Renal cortical epithelial cell (primary cell): Measurements from ENCODE around the gene POMT2. TPM values are rescaled to one million over a fixed set of nuclear protein-coding genes. Genes with fewer than 3 reads are reported as not detected.
"Not testable (repeated sequence)": the region's sequence is repeated elsewhere in the genome, so short reads cannot be mapped to it uniquely, and the experiment has no call there.

Experiments
- DNase-seq: peaks from one replicate; pipeline ENCODE4 v3.0.0-alpha.2; 2011; ENCODE audit warnings: low read depth
- total RNA-seq: library from RNA; depleted of rRNA; stranded (reverse); fragments of >200 nt; gene quantifications from 2 replicates; pipeline ENCODE4 v1.2.3, GENCODE V29; 2014

The POMT2 gene
- total RNA-seq, 1 donor from 2014 or later = 26.4 TPM

DNA sequence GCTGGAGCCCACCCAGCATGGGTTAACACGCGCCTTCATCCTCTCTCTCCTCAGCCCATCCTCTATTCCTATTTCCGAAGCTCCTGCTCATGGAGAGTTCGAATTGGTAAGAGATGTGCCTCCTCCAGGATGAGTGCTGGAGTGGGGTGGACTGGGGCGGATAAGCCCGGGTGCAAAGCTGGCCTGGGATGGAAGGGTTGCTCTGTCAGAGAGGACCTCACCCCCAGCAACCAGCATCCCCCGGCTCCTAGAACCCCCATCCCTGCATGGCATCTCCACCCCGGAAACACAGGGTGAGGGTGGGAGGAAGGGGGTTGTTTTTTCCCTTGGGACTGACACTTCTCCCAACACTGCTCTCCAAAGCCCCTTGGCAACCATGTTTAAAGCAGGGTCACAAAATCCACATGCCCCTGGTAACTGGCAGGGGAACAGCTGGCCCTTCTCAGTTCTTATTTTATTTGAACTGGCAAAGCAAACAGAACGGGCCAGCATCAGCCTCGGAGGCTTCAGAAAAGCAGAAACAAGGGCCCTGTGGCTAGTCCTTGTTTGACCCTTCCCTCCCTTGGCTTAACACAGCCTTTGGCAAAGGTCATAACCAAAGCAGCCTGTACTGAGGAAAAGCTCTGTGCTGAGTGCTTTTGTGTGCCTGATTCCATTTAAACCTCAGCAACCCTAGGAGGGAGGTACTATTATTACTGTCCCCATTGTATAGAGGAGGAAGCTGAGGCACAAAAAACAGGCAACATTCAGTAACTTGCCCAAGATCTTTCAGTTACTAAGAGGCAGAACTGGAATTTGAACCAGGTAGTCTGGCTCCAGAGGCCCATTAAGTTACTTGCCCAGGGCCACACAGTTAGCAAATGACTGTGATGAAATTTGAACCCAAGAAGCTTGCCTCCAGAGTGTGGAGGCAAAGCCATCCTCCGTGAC, 4.4 kb upstream of the POMT2 start:
- no peak for DNase-seq

- no peak for DNase-seq
These were observed 3.6 kb upstream of the POMT2 start for GRCh38 chr14:77324289-77324688.

DNA sequence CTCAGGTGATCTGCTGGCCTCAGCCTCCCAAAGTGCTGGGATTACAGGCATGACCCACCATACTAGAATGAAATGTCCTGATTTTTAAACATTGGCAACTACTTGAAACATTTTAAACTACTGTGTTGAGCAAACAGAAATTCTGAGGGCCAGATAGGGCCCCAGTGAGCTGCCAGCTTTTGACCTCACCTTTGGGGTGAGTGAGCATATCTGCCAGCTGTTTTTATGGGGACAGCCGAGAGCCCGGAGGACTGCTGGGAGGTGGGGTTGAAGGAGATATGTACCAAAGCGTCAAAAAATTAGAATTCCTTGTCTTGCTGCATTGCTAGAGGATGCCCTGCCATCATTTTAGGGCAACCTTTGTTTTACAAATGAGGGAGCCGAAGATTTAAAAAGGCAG, 2.9 kb upstream of the POMT2 start:
- DNase-seq = no peak

GRCh38 chr14:77322951-77323350, 2.3 kb upstream of the POMT2 start:
- no peak for DNase-seq

DNA sequence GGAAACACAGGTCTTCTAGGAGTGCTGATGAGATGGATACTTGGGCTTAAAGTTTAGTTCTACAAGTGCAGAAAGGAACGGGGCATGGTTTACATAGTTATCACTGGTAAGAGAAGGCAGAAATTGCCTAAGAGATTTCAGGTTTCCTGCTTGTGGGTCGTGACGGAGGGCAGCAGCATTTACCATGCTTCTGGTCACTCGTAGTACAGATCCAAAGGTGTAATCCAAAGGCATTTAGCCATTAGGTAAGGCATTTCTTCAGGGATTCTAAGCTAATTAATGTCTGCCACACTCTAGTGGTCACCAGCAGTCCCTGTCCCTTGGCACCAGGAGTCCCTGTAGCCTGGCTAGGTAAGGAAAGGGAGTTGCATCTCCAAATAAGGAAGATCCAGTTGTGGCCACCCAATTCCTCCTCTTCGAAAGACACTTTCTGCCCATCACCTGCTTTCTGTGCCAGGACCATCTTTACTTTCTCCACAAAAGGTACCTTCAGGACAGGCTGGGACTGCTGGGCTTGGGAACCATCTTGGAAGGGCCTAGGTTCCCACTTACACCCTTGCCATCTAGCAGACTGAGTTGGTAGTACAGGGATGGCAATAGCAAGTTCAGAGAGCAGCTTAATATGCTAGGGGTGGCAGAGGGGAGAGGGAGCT, 1.7 kb upstream of the POMT2 start:
- no peak for DNase-seq

- peak; percentile 51 for DNase-seq
These were observed 1.3 kb downstream of the POMT2 start for GRCh38 chr14:77319422-77319821.

GRCh38 chr14:77318756-77319155, 1.9 kb downstream of the POMT2 start:
- not testable (repeated sequence) for DNase-seq

DNA sequence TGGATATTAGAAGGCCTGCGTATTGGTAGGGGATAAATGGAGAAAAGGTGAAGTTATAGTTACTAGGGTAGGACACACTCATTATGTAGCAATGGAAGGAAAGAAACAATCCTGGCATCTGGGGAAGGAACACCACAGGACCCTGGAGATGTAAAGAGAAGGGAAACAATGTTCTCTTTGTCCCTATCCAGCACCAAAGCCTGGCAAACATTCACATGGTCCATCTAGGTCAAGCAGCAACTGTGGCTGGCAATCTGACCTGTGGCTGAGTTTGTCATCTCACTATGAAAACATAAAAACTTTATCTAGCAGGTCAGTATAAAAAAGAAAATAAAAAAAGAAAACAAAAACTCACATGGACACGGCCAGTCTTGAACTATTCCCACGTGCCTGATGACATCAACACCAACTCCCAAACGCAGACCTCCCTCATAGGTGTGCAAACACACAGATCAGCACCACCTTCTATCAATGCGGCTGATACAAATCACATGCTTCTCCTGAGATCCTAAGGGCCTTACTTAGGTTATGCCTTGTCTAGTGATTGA, 2.6 kb downstream of the POMT2 start:
- DNase-seq = no peak

GRCh38 chr14:77316872-77317301, 3.8 kb downstream of the POMT2 start:
- DNase-seq = peak; percentile 45

GRCh38 chr14:77316195-77316505, 4.5 kb downstream of the POMT2 start:
- DNase-seq = no peak

GRCh38 chr14:77314539-77315457, 5.9 kb downstream of the POMT2 start:
- no peak for DNase-seq

GRCh38 chr14:77314043-77314442, 6.6 kb downstream of the POMT2 start:
- DNase-seq = peak; percentile 96

- DNase-seq = no peak
These were observed 7.3 kb downstream of the POMT2 start for GRCh38 chr14:77313371-77313770.

DNA sequence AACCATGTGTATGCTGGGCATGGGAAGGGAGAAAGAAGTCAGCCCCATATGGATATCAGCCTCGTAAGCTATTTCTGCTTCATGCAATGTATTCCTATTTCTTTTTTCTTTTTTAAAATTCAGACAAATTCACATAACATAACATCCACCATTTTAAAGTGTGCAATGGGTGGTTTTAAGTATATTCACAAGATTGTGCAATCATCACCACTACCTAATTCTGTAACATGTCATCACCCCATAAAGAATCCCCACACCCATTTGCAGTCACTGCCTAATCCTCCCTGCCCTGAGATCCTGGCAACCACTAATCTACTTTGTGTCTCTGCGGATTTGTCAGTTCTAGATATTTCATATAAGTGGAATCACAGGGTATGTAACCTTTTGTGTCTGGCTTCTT, 9.5 kb downstream of the POMT2 start:
- no peak for DNase-seq

- DNase-seq = no peak
These were observed 10.7 kb downstream of the POMT2 start for GRCh38 chr14:77310026-77310425.

DNA sequence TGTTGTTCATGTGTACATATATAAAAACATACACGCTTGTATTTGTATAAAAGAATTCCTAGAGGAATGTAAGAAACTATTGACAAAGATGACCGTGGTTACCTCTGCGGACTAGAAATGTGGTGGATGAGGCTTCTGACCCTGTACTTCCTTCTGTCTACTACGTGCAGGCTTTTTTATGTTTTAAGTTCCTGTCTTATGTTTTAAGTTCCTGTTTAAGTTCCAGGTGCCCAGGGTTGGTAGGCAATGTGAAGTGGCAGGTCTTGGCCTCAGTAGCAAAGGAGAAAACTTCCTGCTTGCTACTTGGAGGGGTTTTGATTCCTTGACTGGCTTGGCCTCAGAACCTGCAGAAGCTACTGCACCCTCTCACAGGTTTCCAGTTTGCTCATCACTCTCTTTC, 11.6 kb downstream of the POMT2 start:
- no peak for DNase-seq

GRCh38 chr14:77306851-77307496, 13.7 kb downstream of the POMT2 start:
- peak; percentile 57 for DNase-seq

GRCh38 chr14:77306416-77306815, 14.3 kb downstream of the POMT2 start:
- DNase-seq = no peak

GRCh38 chr14:77305696-77306095, 15.0 kb downstream of the POMT2 start:
- DNase-seq = no peak

DNA sequence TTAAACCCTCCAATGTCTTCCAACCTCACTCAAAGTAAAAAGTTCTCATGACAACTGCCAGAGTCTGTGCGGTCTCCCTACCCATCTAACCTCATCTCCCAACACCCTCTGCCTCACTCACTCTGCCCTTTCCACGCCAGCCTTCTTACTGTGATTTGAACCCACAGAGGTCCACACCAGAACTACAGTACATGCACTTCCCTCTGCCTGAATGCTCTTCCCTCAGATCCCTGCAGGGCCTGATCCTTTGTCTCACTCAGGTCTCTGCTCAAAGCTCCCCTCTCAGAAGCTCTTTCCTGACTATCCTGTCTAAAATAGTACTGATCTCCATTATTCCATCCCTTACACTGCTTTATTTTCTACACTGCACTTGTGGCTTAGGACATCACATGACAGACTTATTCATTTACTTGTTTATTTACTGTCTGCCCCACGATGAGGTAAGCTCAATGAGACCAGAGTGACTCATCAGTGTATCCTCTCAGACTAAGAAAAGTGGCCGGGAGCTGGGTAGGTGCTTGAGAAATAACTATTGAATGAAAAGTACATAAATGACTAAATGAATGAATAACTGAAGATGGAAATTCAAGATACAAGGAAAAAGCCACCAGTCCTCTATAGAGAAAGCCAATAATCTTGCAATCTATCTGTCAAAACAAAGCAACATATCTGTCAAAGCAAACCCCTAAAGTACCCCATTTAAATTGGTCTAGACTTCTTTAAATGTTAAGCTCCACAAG, 17.1 kb downstream of the POMT2 start:
- peak; percentile 99 for DNase-seq

DNA sequence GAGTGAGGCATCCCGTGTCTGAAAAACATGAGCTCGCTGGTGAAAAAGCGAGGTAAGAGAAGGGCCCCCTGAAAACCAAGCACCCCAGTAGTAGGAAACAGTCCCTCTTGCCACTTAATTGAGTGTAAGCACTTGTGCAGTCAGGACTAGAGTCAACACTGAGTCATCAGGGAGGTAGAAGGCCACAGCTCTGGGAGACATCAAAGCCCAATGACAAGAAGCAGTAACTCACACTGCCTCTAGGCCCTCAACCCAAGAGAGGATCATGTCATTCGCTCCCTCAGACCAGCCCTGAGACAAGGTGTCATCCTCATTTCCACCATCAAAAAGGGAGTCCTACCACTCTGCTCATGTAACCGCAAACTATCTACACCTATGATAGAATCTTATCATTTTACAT, 17.8 kb downstream of the POMT2 start:
- DNase-seq = peak; percentile 90
